Measurements from ENCODE around the gene SNAI1.
A peak's percentile ranks its signal among the peaks of the same experiment; 100 is the strongest.
"Not testable (repeated sequence)": the region's sequence is repeated elsewhere in the genome, so short reads cannot be mapped to it uniquely, and the experiment has no call there.

SNAI1 gene

GRCh38 chr20:49987015-49987867, 4.5 kb downstream of the SNAI1 start:
- no peak for DNase-seq

GRCh38 chr20:49987868-49988690, 5.3 kb downstream of the SNAI1 start:
- DNase-seq: no peak

GRCh38 chr20:49989234-49990065, 6.7 kb downstream of the SNAI1 start:
- no peak for DNase-seq

DNA sequence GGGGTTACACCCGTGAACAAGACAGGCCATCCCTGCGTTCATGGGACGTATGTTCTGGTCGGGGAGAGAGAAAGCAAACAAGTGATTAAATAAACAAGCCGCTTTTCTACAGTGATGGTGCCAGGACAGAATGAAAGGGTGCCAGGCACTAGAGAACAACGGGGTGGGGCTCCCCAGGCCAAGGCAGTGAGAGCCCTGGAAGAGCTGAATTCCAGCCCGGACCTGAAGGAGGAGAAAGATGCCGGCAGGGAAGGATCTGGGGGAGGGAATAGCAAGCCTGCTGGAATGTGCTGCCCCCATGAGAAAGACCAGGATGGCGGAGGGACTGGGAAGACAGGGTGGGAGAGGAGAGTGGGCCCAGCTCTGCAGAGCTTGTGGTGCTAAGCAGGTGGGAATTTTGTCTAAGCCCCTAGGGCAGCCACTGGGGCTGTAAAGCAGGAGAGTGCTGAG, 7.5 kb downstream of the SNAI1 start:
- DNase-seq: no peak

- DNase-seq: no peak
Measured at GRCh38 chr20:49993301-49993751, 10.5 kb downstream of the SNAI1 start.

DNA sequence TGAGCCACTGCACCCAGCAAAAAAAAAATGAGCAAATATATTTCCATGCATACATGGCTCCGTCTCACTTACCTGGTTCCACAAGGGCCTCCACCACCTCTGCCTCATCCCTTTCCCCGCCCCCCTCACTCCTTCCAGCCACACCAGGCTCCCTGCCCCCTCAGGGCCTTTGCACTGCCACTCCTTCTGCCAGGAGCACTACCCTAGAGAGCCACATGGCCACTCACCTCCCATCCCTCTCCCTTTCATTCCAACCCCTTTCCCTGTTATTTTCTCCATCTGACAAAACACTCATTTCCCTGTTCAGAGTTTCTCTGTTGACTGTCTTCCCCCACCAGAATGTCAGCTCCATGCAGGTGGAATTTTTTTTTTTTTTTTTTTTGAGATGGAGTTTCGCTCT, 12.8 kb downstream of the SNAI1 start:
- DNase-seq: no peak

DNA sequence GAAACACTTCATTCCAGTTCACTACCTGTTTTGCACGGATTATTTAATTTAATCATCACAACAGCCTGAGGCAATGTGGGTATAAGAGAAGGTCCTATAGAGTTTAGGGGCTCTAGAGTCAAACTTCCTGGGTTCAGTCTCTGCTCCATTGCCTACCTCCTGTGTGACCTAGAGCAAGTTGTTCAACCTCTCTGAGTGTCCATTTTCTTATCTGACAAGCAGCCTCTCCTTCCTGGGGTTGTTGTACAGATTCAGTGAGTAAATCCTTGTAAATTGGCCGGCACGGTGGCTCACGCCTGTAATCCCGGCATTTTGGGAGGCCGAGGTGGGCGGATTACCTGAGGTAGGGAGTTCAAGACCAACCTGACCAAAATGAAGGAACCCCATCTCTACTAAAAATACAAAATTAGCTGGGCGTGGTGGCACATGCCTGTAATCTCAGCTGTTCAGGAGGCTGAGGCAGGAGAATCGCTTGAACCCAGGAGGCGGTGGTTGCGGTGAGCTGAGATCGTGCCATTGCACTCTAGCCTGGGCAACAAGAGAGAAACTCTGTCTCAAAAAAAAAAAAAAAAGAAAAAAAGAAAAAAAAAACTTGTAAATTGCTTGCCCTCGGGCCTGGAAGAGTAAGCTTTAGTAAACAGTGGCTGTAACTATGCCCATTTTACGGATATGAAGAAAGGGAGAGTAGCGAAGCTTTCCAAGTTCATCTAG, 15.9 kb downstream of the SNAI1 start:
- DNase-seq: not testable (repeated sequence)

GRCh38 chr20:49999329-49999728, 16.5 kb downstream of the SNAI1 start:
- no peak for DNase-seq

- DNase-seq: not testable (repeated sequence)
Measured at GRCh38 chr20:50000548-50001222, 17.9 kb downstream of the SNAI1 start.

GRCh38 chr20:50001784-50002311, 19.1 kb downstream of the SNAI1 start:
- no peak for DNase-seq

GRCh38 chr20:50003253-50003656, 20.5 kb downstream of the SNAI1 start:
- DNase-seq: peak; percentile 17

DNA sequence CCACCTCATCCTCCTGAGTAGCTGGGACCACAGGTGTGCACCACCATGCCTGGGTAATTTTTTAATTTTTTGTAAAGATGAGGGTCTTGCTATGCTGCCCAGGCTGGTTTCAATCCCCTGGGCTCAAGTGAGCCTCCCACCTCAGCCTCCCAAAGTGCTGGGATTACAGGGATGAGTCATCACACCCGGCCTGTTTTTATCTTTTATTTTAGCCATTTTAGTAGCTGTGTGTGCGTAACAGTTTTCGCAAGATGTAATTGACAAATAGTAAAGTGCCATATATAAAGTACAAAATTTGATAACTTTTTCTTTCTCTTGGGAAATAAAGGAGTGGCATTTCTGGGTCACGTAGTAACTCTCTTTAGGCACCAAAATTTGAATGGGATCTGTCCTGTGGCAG, 21.4 kb downstream of the SNAI1 start:
- no peak for DNase-seq

DNA sequence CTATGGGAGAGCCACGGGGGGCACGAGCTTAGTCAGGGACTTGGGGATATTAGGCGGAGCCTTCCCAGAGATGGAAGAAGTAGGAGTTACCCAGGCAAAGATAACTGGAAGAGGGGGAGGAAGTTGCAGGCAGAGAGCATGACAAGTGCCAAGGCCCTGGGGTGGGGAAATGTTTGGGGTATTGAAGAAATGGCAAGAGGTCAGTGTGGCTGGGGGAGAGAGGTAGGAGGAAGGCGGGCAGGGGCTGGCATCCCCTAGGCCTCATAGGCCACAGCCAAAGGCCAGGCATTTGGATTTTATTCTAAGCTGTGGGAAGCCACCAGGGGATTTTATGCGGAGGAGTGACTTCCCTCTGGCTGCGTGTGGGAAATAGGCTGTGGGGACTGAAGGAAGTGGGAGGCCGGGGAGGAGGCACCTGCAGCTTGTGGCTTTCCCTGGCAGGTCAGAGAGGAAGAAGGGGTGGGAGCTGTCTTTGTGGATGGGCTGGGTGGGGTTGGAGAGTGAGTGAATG, 22.7 kb downstream of the SNAI1 start:
- no peak for DNase-seq

DNA sequence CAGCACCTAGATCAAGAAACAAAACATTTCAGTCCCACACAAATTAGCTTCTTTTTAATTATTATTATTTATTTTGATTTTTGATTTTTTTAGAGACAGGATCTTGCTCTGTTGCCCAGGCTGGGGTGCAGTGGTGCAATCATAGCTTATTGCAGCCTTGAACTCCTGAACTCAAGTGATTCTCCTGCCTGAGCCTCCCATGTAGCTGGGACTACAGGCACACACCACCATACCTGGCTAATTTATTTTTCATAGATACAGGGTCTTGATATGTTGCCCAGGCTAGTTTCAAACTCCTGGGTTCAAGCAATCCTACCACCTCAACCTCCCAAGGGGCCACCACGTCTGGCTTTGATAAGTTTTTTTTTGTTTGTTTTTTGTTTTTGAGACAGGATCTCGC, 24.6 kb downstream of the SNAI1 start:
- DNase-seq: no peak

GRCh38 chr20:50008007-50008406, 25.2 kb downstream of the SNAI1 start:
- DNase-seq: no peak

GRCh38 chr20:50009521-50010454, 27.0 kb downstream of the SNAI1 start:
- DNase-seq: no peak

DNA sequence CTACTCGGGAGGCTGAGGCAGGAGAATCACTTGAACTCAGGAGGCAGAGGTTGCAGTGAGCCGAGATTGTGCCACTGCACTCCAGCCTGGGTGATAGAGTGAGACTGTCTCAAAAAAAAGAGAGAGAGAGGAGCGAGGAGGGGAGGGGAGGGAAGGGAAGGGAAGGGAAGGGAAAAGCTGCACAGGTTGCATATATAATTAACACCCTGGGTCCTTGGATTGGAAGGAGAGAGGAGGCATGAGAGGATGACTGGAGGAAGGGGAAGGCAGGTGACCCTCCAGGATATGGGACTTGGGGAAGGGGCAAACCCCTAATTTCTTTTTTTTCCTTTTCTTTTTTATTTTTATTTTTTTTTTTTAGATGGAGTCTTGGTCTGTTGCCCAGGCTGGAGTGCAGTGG, 28.8 kb downstream of the SNAI1 start:
- not testable (repeated sequence) for DNase-seq

DNA sequence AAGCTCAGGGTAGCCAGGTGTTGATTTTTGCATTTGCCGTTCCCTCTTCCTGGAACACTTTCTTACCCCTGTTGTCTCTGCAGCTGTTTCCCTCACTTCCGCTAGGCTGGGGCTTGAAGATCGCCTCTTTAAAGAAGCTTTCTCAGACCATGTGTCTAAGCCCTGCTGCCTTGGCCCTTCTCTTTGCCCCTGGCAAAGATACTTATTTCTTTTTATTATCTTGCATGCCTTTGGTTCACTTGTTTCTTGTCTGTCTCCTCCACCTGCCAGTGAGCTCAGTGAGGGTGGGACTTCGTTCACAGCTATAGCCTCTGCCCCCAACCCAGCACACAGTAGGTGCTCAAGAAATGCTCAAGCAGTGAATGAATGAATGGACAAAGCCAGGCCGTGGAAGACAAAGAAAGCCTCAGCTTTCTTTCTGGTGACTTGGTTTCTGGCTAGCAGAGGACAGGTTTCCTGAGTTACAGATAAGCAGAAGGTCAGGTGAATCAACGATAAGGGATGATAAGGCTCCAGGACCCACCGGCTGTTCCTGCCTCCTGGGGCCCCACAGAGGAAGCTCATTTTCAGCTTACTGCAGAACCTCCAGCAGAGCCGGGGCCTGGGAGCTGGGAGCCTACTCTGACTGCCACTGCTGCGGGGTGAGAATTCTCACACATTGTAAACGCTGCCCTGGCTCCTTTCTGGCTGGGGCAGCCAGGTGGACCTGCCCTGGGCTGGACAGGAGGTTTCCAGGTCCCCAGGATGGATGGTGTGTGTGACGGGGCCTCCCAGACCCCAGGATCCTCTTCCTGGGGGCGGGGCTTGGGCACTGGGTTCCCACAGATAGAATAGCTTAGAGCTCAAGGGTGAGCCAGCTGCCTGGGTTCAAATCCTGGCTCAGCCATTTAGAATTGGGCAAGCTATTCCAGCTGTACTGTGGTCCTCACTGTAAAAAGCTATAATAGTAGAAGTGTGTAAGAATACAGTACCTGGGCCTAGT, 29.8 kb downstream of the SNAI1 start:
- no peak for DNase-seq

GRCh38 chr20:50013976-50014375, 31.2 kb downstream of the SNAI1 start:
- DNase-seq: no peak

All from CD4-positive, alpha-beta T cell treated with Interleukin-10 for 1 hour (primary cell).